Loucy (cell line): ENCODE data around the gene PRADC1.

Experiments used
- CTCF ChIP-seq: fragments of 200-600 bp; sonication (generic); conservative IDR thresholded peaks from 2 replicates; pipeline ENCODE4 v1.5.1; 2014; ENCODE audit warnings: mild to moderate bottlenecking, antibody characterized with exemption, low read length
- EZH2phosphoT487 ChIP-seq: fragments of 200-600 bp; IDR thresholded peaks from 2 replicates; pipeline ENCODE4 v1.6.1; 2018; ENCODE audit warnings: antibody characterized with exemption, mild to moderate bottlenecking, moderate library complexity, borderline replicate concordance

DNA sequence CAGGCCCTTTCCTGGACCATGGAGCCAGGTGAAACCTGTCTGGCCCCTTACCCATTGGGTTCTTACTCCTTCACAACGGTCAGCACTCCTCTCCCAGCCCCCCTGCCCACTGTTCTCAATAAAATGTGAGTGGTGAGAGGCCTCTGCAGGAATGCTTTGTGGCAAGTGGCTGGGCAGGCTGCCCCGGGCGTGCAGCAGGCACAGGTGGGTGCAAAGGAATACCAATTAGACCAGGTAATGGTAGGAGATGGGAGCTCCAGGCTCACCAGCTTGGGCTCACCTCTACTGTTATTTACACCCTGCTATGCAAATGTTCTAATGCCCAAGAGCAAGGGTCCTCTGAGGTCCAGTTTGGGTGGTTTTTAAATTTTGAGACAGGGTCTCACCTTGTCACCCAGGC is 6.0 kb downstream of the PRADC1 start:
- TF ChIP-seq CTCF (no peak), EZH2phosphoT487 (no peak)
